ENCODE results near the gene NCAN.

Gene NCAN

DNA sequence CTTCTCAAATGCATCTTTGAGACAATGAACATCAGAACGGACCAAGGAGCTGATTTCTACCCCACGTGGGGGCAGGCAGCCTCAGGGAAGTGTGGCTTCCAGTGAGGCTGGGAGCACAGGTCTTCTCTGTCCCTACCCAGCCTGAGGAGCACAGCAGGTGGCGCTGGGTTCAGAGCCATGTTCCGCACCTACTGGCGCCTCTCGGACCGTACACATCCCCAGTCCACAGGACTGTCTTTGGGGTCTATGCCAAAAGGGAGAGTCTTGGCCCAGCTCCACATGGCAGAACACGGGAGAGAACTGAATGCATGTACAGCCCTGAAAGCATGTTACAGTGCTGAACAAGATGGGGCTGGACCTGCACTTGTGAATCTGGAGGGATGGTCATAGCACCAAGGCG lies 86.0 kb downstream of the NCAN start:
- DNase-seq, result no peak

DNA sequence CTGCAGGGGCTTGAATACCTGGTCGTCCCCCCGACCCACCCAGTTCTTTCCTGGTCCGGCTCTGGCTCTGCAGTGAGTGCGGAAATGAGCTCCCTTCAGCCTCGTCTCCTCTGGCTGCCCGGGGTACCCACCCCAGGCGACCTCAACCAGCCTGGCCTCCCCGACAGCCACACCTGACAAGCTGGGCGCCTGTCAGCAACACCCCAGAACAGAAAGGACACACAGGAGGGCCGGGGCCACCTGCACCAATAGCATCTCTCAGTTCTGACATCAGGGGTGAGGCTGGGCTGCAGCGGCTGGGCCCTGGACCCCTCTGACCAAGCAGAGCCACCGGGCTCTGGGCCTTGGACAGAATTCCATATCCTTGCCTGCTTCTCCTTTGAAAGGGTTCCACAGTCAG lies 88.9 kb downstream of the NCAN start:
- DNase-seq, result no peak

Data from hematopoietic multipotent progenitor cell treated with erythropoietin and hydrocortisone succinate and interleukin-3 and kit ligand, for 4 days (in vitro differentiated cells).